Endodermal cell (in vitro differentiated cells): ENCODE results near the gene GPR162. TPM values are rescaled to one million over a fixed set of nuclear protein-coding genes. Genes with fewer than 3 reads are reported as not detected.
A peak's percentile ranks its signal among the peaks of the same experiment; 100 is the strongest.

Experiments
- DNase-seq: peaks from one replicate; pipeline ENCODE4 v3.0.0-alpha.2; 2017
- H3K27ac ChIP-seq: 2 replicates; pipeline ENCODE4 v1.5.1; 2013; ENCODE audit warnings: mild to moderate bottlenecking, low read depth, low read length, moderate library complexity
- H3K27me3 ChIP-seq: 2 replicates; pipeline ENCODE4 v1.6.1; 2013; ENCODE audit warnings: mild to moderate bottlenecking, low read length, moderate library complexity; ENCODE audit not compliant: insufficient read depth, control insufficient read depth, poor library complexity, severe bottlenecking
- H3K36me3 ChIP-seq: 2 replicates; pipeline ENCODE4 v1.7.0; 2013; ENCODE audit warnings: mild to moderate bottlenecking, low read length, moderate library complexity; ENCODE audit not compliant: control insufficient read depth, insufficient read depth
- H3K4me1 ChIP-seq: one replicate; pipeline ENCODE4 v1.7.0; 2013; ENCODE audit warnings: low read length; ENCODE audit not compliant: control insufficient read depth, insufficient read depth
- H3K4me3 ChIP-seq: 2 replicates; pipeline ENCODE4 v1.5.1; 2013; ENCODE audit warnings: mild to moderate bottlenecking, low read length, moderate library complexity
- H3K9ac ChIP-seq: 2 replicates; pipeline ENCODE4 v1.6.1; 2013; ENCODE audit warnings: mild to moderate bottlenecking, low read length, moderate library complexity; ENCODE audit not compliant: poor library complexity, severe bottlenecking; ENCODE audit errors: extremely low read depth
- H3K9me3 ChIP-seq: 2 replicates; pipeline ENCODE4 v1.6.1; 2013; ENCODE audit warnings: mild to moderate bottlenecking, low read length, moderate library complexity; ENCODE audit not compliant: control insufficient read depth
- H3K27ac Mint-ChIP-seq: 2 replicates; pipeline ENCODE4 v1.8.0; 2020; ENCODE audit warnings: mixed read lengths
- H3K27me3 Mint-ChIP-seq: 2 replicates; pipeline ENCODE4 v1.8.0; 2021; ENCODE audit warnings: mild to moderate bottlenecking, mixed read lengths; ENCODE audit not compliant: insufficient read depth
- H3K36me3 Mint-ChIP-seq: 2 replicates; pipeline ENCODE4 v1.8.0; 2020; ENCODE audit warnings: low read depth, mixed read lengths
- H3K4me1 Mint-ChIP-seq: 2 replicates; pipeline ENCODE4 v1.8.0; 2020; ENCODE audit warnings: mixed read lengths
- H3K4me3 Mint-ChIP-seq: 2 replicates; pipeline ENCODE4 v1.8.0; 2020; ENCODE audit warnings: mild to moderate bottlenecking, moderate library complexity, mixed read lengths
- H3K9me3 Mint-ChIP-seq: 2 replicates; pipeline ENCODE4 v1.8.0; 2020; ENCODE audit warnings: mild to moderate bottlenecking, mixed read lengths
- WGBS, 2 experiments: methylation state at CpG; one replicate each; pipeline versions ENCODE4 v1.1.5 to v1.1.7; 2013; ENCODE audit warnings: missing lambda C conversion rate in 2 of 2, mixed read lengths in 1 of 2; ENCODE audit not compliant: insufficient coverage in 1 of 2, insufficient read length in 1 of 2; 5-methylcytosine and 5-hydroxymethylcytosine counted together
- total RNA-seq, 2 donors: library from RNA; stranded (reverse); fragmentation: NEBNext Ultra II Directional in 1 of 2; extraction: Animal tissue kit (Norgen Biotek cat#: 25700) in 1 of 2; gene quantifications; 2 replicates in 1 of 2; 3 replicates in 1 of 2; pipeline ENCODE4 v1.2.1, GENCODE V29; 2021
- TF ChIP-seq, protein P1 (sequence below): fragments of 200-600 bp; sonication (generic); conservative IDR thresholded peaks from 2 replicates; pipeline ENCODE4 v1.5.0; 2021; ENCODE audit warnings: antibody characterized with exemption, mild to moderate bottlenecking

The GPR162 gene
- total RNA-seq, 2 donors from 2014 or later: 14.7 to 15.0 TPM

DNA sequence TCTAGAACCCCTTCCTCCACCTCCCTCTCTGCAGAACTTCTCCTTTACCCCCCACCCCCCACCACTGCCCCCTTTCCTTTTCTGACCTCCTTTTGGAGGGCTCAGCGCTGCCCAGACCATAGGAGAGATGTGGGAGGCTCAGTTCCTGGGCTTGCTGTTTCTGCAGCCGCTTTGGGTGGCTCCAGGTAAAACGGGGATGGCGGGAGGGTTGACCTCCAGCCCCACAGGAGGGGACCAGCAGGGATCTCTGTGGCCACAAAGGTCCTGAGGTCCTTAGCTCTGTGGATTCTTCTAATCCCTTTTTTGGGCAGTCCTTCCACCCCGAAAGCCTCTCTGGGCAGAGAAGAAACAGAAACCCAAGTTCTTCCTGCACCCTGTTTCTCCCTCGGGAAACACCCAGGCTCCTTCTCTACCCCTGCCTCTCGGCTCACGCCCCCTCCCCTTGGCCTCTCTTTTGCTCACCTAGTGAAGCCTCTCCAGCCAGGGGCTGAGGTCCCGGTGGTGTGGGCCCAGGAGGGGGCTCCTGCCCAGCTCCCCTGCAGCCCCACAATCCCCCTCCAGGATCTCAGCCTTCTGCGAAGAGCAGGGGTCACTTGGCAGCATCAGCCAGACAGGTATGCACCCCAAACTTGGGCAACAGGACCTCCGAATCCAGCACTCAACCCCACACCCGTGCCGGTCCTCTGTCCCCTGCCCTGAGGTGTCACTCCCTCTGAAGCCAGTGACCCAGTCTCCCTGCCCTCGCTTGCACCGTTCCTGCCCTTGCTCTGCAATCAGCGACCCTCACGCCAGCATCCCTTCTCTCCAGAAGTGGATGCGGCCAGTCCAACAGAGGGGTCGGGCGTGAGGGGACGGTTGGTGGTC is 48.7 kb upstream of the GPR162 start:
- 64 to 75% methylated on average over 13 to 21 of the region's 21 CpGs for WGBS, 2 experiments
- Histone ChIP-seq H3K27me3 (peaks cover 17% of the 10 kb centered on the region), H3K27ac (no peak overlapping the region), H3K4me1 (peaks cover 13% of the 10 kb centered on the region), H3K36me3 (peaks cover 32% of the 10 kb centered on the region), H3K4me3 (no peak overlapping the region), H3K9me3 (no peaks in the 10 kb centered on the region), H3K9ac (no peak overlapping the region)
- H3K27me3 Mint-ChIP-seq: peaks cover 70% of the 10 kb centered on the region
- no peaks in the 10 kb centered on the region for H3K9me3 Mint-ChIP-seq
- peak; percentile 73 for DNase-seq
- peaks cover 54% of the 10 kb centered on the region for H3K36me3 Mint-ChIP-seq
- H3K27ac Mint-ChIP-seq: no peak overlapping the region
- H3K4me3 Mint-ChIP-seq: peak overlapping the region; percentile 45
- peaks cover 54% of the 10 kb centered on the region for H3K4me1 Mint-ChIP-seq
- TF ChIP-seq, protein P1, sequence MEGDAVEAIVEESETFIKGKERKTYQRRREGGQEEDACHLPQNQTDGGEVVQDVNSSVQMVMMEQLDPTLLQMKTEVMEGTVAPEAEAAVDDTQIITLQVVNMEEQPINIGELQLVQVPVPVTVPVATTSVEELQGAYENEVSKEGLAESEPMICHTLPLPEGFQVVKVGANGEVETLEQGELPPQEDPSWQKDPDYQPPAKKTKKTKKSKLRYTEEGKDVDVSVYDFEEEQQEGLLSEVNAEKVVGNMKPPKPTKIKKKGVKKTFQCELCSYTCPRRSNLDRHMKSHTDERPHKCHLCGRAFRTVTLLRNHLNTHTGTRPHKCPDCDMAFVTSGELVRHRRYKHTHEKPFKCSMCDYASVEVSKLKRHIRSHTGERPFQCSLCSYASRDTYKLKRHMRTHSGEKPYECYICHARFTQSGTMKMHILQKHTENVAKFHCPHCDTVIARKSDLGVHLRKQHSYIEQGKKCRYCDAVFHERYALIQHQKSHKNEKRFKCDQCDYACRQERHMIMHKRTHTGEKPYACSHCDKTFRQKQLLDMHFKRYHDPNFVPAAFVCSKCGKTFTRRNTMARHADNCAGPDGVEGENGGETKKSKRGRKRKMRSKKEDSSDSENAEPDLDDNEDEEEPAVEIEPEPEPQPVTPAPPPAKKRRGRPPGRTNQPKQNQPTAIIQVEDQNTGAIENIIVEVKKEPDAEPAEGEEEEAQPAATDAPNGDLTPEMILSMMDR: no peak

DNA sequence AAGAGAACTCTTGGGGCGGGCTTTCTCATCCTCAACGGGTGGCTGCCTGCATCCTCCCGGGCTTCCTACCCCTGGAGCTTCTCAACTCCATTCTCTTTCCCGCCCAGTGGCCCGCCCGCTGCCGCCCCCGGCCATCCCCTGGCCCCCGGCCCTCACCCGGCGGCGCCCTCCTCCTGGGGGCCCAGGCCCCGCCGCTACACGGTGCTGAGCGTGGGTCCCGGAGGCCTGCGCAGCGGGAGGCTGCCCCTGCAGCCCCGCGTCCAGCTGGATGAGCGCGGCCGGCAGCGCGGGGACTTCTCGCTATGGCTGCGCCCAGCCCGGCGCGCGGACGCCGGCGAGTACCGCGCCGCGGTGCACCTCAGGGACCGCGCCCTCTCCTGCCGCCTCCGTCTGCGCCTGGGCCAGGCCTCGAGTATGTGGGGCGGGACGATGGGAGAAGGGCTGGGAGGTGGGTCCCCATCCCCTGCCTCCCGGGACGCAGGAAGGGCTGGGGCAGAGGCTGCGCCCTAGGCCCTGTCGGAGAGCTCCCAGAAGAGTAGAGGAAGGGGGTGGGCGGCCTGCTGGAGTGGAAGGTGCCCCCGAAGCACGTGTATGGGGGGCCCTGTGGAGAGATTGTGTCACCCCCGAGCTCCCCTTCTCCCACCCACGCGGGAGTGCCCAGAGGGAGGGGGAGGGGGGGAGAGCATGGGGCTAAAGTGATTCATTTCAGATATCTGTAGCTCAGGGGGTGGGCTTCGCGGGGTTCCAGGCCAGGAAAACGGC is 47.9 kb upstream of the GPR162 start:
- no peak overlapping the region for H3K4me3 ChIP-seq

DNA sequence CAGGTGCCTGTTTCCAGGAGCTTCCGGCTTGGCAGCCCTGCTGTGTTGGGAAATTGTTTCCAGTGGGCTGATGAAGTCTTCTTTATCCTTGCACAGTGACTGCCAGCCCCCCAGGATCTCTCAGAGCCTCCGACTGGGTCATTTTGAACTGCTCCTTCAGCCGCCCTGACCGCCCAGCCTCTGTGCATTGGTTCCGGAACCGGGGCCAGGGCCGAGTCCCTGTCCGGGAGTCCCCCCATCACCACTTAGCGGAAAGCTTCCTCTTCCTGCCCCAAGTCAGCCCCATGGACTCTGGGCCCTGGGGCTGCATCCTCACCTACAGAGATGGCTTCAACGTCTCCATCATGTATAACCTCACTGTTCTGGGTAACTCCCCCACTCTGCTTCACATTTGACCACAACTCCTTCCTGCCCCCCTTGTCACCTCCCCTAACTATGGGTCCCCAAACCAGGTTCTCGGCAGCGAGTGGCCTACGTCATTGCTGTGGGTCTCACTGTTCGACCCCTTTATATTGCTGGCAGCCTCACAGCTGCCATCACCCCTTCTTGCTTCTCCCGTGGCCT is 47.0 kb upstream of the GPR162 start:
- TF ChIP-seq, protein P1: no peak
- no peak overlapping the region for H3K9ac ChIP-seq
- H3K27me3 ChIP-seq: peaks cover 17% of the 10 kb centered on the region
- H3K4me3 Mint-ChIP-seq: peak overlapping the region; percentile 20
- DNase-seq: no peak
- peaks cover 79% of the 10 kb centered on the region for H3K27me3 Mint-ChIP-seq
- no peak overlapping the region for H3K4me3 ChIP-seq
- H3K27ac ChIP-seq: no peak overlapping the region
- H3K36me3 ChIP-seq: peaks cover 28% of the 10 kb centered on the region
- H3K4me1 Mint-ChIP-seq: peaks cover 53% of the 10 kb centered on the region
- H3K9me3 Mint-ChIP-seq: no peaks in the 10 kb centered on the region
- H3K27ac Mint-ChIP-seq: no peak overlapping the region
- H3K4me1 ChIP-seq: peaks cover 13% of the 10 kb centered on the region
- WGBS, 2 experiments: 92 to 99% methylated on average over 9 to 15 of the region's 15 CpGs
- peaks cover 49% of the 10 kb centered on the region for H3K36me3 Mint-ChIP-seq
- H3K9me3 ChIP-seq: no peaks in the 10 kb centered on the region

More for the DNA sequence above, 47.9 kb upstream of the GPR162 start:
- 40 to 44% methylated on average over 23 to 59 of the region's 60 CpGs for WGBS, 2 experiments
- Histone ChIP-seq H3K4me1 (peaks cover 15% of the 10 kb centered on the region), H3K9ac (no peak overlapping the region), H3K36me3 (peaks cover 32% of the 10 kb centered on the region), H3K9me3 (no peaks in the 10 kb centered on the region), H3K27me3 (peaks cover 17% of the 10 kb centered on the region), H3K27ac (no peak overlapping the region)
- H3K4me3 Mint-ChIP-seq: peak overlapping the region; percentile 45
- H3K9me3 Mint-ChIP-seq: no peaks in the 10 kb centered on the region
- peaks cover 78% of the 10 kb centered on the region for H3K27me3 Mint-ChIP-seq
- peaks cover 54% of the 10 kb centered on the region for H3K4me1 Mint-ChIP-seq
- DNase-seq: peak; percentile 81
- H3K27ac Mint-ChIP-seq: no peak overlapping the region
- TF ChIP-seq, protein P1: no peak
- peaks cover 54% of the 10 kb centered on the region for H3K36me3 Mint-ChIP-seq
